Fibroblast of pulmonary artery (primary cell): ENCODE data around the gene GPR35.

Experiments
- DNase-seq: peaks from one replicate; pipeline ENCODE4 v3.0.0-alpha.2; 2010; ENCODE audit warnings: low read depth
- H3K4me3 ChIP-seq: replicated peaks from 2 replicates; pipeline ENCODE4 v1.5.1; 2011; ENCODE audit warnings: low read depth, mild to moderate bottlenecking, control low read depth, low read length, moderate library complexity
- CTCF ChIP-seq: IDR thresholded peaks from 2 replicates; pipeline ENCODE4 v1.5.1; 2011; ENCODE audit warnings: mild to moderate bottlenecking, control low read depth, low read length, inconsistent platforms; ENCODE audit errors: missing control alignments

GPR35 gene

GRCh38 chr2:240585101-240585500 lies 40.2 kb upstream of the GPR35 start:
- DNase-seq, result no peak
- no peak for TF ChIP-seq CTCF
- H3K4me3 ChIP-seq, result peak overlapping the region; percentile 99

- H3K4me3 ChIP-seq, result peak overlapping the region; percentile 99
- TF ChIP-seq CTCF, result no peak
- no peak for DNase-seq
Measured at GRCh38 chr2:240585681-240586197, 39.5 kb upstream of the GPR35 start.

DNA sequence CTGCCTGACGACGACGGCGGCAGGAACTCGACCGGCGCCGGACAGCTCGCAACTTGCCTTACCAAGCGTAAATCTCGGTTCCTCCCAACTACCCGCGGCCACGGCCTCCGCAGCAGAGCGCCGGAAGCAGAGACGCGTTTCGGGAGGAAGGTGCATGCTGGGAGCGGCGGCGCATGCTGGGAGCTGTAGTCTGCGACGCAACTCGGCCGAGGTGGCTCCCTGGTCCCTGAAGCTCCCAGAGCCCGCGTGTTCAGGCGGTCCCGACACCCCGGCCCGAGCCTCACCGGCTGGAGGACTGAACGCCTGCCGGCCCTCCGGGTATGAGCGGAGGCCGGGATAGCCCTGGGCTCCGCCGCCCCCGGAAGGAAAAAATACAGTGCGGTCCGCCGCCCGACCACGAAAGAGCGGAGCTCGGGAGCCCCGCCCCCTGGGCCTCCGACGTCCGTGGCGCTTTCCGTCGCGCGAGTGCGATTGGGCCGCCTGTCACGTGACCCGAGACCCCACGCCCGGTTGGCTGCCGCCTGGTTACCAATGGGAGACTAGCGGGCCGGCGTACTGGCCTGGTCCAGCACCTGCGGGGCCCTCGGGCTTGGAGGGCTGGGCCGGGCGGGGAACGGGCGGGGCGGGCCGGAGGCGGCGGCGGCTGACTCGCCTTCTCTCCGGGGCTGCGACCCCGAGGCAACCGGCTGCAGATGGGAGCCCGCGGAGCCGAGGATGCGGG lies 38.9 kb upstream of the GPR35 start, which contains the start of gene CAPN10:
Gene CAPN10, plus strand, starts transcription at position 537 of the 721 bp plus-strand sequence. Its CDS starts 178 bp downstream, at position 715.
- peak; percentile 94 for DNase-seq
- no peak for TF ChIP-seq CTCF

DNA sequence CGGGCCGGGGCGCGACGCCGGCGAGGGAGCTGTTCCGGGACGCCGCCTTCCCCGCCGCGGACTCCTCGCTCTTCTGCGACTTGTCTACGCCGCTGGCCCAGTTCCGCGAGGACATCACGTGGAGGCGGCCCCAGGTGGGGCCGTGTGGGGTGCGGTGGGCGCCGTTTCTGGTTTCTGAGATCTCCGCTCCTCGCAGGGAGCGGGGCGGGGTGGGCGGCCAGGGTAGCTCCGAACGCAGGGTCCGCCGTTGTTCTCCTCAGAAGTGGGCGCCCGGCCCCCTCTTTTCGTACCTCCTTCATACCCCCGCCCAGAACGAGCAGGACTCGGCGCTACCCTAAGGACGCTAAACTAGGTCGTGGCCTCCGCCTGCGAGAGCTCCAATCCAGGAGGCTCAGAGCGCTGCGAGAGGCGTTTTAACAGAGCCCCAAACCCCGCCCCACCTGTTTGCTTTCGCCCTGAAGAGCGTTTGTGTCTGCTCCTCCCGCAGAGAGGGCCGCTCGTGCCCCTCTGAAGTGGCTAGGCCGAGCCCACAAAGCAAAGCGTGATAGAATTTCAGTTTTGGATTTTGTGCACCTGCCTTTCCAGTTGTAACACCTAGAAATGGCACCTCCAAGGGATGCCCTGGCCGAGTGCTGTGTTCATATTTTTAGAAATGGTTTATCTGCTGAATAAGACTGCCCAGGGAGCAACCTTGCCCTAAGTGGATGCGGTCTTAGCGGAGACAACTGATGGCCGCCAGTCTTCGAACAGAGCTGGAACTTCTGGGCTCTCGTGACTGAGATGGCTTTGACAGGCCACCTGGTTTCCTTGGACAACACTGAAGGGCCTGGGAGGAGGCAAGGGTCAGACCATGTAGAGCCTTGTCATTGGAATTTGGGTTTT lies 38.1 kb upstream of the GPR35 start:
- H3K4me3 ChIP-seq, result peak overlapping the region; percentile 99

More for the DNA sequence above, 38.9 kb upstream of the GPR35 start, which contains the start of gene CAPN10:
- peak within 1 kb of the TSS; percentile 99 for H3K4me3 ChIP-seq

GRCh38 chr2:240588006-240588655 lies 37.1 kb upstream of the GPR35 start:
- TF ChIP-seq CTCF, result no peak
- peak overlapping the region; percentile 99 for H3K4me3 ChIP-seq
- no peak for DNase-seq

More for the DNA sequence above, 38.1 kb upstream of the GPR35 start:
- no peak for DNase-seq
- TF ChIP-seq CTCF, result no peak

DNA sequence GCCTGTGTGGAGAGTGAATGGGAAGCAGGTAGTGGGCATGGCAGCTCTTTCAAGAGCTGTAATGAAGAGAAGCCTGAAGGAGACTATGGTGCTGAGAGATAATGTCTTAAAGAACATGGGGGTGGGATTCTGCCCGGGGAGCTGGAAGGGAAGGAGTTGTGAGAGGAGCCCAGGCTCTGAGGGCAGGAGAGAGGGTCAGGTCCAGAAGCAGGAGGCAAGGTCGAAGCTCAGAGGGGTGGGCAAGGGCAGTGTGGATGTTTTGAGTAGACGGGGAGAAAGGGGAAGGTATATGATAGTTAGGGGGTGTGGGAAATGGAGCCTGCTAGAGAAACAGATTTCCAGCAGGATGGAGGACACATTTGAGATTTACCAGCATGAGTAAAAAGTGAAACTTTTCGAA lies 36.6 kb upstream of the GPR35 start:
- DNase-seq, result no peak
- TF ChIP-seq CTCF, result no peak
- no peak overlapping the region for H3K4me3 ChIP-seq
